Measurements from ENCODE around the gene CD79B. TPM values are rescaled to one million over a fixed set of nuclear protein-coding genes. Genes with fewer than 3 reads are reported as not detected.

CD79B gene
- total and polyA plus RNA-seq, 2 of the 13 experiments (the other 11 are each of a cell fraction or from before 2014, with no cell fraction given) = not detected

GRCh38 chr17:63914471-63914870 is 17.7 kb downstream of the CD79B start:
- Histone ChIP-seq H3K36me3 (replicated peaks in 1 of 2; ENCODE audit: control insufficient read depth in 1 of 2, insufficient read depth in 2 of 2, low read length in 2 of 2) (no peaks in the 10 kb centered on the region), H3K27ac (ENCODE audit: extremely low read length, insufficient read depth, low read length) (no peak overlapping the region), H2AFZ (ENCODE audit: low read length) (no peak overlapping the region), H3K9me3 (ENCODE audit: low read length) (no peaks in the 10 kb centered on the region), H4K20me1 (ENCODE audit: insufficient read depth, low read length) (no peaks in the 10 kb centered on the region), H3K9ac (ENCODE audit: insufficient read depth, low read depth, low read length) (no peak overlapping the region), H3K4me3 (replicated peaks in 1 of 3; ENCODE audit: insufficient read depth in 1 of 3, low read depth in 2 of 3, low read length in 3 of 3) (no peak overlapping the region), H3K4me1 (ENCODE audit: insufficient read depth, low read length) (peaks cover 16% of the 10 kb centered on the region), H3K27me3 (ENCODE audit: control insufficient read depth in 1 of 2, insufficient read depth in 2 of 2, low read length in 2 of 2) (peaks cover 4 to 52% of the 10 kb centered on the region in 2 experiments; a peak in 4 of 5 replicates), H3K79me2 (ENCODE audit: insufficient read depth, low read length) (no peaks in the 10 kb centered on the region), H3K4me2 (ENCODE audit: low read depth, low read length) (no peak overlapping the region)
- intact Hi-C loops (cut with micrococcal nuclease; ENCODE audit: unreplicated experiment) (loop anchor here (10.0 kb wide), 1 partner anchor 220 kb away; the partner anchor contains the start of gene ERN1), in situ Hi-C loops (cut with HindIII; ENCODE audit: extremely low pct_ligation_motif_present, low pct_unique_long_range_greater_than_20kb) (loop anchor here (5.0 kb wide), 1 partner anchor 33 kb away; no protein-coding TSS in a partner anchor)
- WGBS (ENCODE audit: low lambda C conversion rate) = 64% methylated on average over 7 of the region's 7 CpGs
- TF ChIP-seq ELF1 (CRISPR knock-in tag; IDR thresholded peaks at IDR 0.05) (no peak), WIZ (CRISPR knock-in tag; IDR thresholded peaks at IDR 0.05) (no peak), GABPA (IDR thresholded peaks at IDR 0.05; ENCODE audit: low read depth, low read length) (no peak), GABPA (CRISPR knock-in tag; IDR thresholded peaks at IDR 0.05; ENCODE audit: low read depth) (no peak), ZNF720 (CRISPR knock-in tag; IDR thresholded peaks at IDR 0.05) (no peak), RAD51 (IDR thresholded peaks at IDR 0.05; ENCODE audit: borderline replicate concordance) (no peak), U2AF2 (IDR thresholded peaks at IDR 0.05; ENCODE audit: low read depth, low read length) (no peak), KDM5A (IDR thresholded peaks at IDR 0.05; ENCODE audit: borderline replicate concordance, low read length) (no peak), ZBTB4 (CRISPR knock-in tag; IDR thresholded peaks at IDR 0.05; ENCODE audit: borderline replicate concordance) (no peak)
- ATAC-seq (no peak), FAIRE-seq (no peak), DNase-seq (ENCODE audit: low spot score) (no peak)
- BruUV-seq (replicated peaks) = no TSS peak
- POLR2A ChIA-PET = no interaction called here
- CTCF ChIA-PET (ENCODE audit: low intra/inter-chr PET ratio, low total read pairs) = no interaction called here
